GM12874 (cell line): ENCODE results near the gene FGF9.

Source experiments
- TF ChIP-seq, protein P1 (sequence below): IDR thresholded peaks from 2 replicates; pipeline ENCODE4 v1.5.1; 2011; ENCODE audit warnings: low read depth, mild to moderate bottlenecking, control low read depth, low read length, moderate library complexity; ENCODE audit not compliant: insufficient read depth

The FGF9 gene

DNA sequence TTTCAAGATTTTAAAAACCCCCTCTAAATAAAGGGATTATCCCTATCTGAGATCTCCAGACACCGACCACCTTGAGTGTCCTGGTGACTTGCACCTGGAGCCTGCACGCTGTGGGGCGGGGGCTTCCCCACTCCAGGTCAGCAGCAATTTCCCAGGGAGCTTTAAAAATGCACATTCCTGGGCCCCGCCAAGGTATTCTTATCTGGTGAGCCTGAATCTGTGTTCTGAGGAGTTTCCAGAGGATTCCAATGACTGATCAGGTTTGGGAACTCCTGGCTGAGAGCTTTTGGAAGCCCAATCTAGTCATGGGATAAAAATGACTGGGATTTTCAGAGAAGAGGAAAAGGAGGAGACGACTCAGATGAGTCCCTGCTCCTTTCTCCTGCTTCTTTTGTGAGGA lies 66.1 kb downstream of the FGF9 start:
- TF ChIP-seq, protein P1, sequence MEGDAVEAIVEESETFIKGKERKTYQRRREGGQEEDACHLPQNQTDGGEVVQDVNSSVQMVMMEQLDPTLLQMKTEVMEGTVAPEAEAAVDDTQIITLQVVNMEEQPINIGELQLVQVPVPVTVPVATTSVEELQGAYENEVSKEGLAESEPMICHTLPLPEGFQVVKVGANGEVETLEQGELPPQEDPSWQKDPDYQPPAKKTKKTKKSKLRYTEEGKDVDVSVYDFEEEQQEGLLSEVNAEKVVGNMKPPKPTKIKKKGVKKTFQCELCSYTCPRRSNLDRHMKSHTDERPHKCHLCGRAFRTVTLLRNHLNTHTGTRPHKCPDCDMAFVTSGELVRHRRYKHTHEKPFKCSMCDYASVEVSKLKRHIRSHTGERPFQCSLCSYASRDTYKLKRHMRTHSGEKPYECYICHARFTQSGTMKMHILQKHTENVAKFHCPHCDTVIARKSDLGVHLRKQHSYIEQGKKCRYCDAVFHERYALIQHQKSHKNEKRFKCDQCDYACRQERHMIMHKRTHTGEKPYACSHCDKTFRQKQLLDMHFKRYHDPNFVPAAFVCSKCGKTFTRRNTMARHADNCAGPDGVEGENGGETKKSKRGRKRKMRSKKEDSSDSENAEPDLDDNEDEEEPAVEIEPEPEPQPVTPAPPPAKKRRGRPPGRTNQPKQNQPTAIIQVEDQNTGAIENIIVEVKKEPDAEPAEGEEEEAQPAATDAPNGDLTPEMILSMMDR = no peak

DNA sequence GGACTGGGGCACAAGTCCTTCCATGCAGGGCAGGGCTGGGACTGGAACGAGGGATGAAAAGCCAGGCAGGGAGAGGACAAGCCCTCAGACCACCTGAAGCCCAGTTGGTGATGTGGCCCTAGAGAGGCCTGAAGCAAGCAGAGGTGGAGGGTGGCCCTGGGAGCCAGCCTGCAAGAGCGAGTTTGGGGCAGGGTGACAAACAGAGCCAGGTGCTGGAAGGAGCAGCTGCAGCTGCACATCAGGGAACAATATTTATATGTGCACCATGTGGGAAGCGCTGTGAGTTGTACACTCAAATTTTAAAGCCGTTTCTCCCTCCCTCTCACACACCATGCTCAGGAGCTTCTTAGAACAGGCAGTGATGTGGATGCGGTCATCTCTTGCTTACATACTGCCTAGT lies 67.8 kb downstream of the FGF9 start:
- TF ChIP-seq, protein P1 = no peak

DNA sequence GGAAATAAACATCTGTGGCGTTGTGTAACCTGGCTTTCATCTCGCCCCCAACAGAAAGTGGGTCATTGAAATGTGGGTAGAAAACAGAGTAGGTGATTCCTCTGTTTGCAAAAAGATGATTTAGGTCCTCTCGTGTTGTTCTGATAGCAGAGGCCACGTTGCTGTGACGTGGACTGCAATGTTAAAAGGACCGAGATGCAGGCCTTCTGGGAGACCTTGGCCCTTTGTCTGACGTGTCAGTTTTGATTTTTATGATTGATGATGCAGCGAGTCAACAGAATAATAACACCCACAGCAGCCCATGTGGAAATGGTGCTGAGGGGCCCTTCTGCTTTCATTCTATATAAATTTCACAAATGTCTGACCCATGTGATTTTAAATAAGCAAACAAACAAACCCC lies 68.9 kb downstream of the FGF9 start:
- TF ChIP-seq, protein P1 = no peak

DNA sequence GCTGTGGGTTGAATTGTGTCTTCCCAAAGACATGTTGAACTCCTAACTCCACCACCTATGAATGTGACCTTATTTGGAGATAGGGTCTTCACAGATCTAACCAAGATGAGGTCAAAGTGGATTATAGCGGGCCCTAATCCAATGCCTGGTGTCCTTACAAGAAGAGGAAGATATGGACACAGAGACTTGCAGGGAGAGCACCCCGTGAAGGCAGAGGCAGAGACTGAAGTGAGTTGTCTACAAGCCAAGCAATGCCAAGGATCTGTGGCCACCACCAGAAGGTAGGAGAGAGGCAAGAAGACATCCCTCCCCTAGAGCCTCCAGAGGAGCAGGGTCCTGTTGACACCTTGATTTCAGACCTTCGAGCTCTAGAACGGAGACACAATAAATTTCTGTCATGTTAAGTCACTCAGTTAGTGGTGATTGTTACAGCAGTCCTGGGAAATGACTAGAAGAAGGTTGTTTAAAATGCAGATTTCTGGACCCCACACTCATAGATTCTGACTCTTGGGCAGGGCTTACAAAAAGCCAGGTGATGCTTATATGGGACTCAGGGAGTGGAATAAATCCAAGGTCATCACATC lies 70.6 kb downstream of the FGF9 start:
- TF ChIP-seq, protein P1 = no peak

DNA sequence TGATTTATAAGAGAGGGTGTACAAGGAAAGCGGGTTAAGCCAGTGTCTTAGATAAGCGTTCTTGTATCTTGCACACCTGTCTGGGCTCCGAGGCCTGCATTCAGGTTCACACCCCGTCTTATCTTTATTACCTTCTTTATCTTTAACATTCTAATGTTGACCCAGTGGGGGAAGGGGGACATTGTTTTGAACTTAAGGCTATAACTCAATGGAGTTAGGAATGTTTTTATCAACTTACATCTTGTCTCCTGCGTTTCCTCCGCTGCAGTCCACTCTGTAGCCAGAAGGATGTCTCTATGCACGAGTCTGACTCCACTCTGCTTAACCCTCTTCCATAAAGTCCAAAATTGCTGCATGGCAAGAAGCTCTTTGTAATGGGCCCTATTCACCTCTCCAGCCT lies 71.2 kb downstream of the FGF9 start:
- TF ChIP-seq, protein P1 = no peak

DNA sequence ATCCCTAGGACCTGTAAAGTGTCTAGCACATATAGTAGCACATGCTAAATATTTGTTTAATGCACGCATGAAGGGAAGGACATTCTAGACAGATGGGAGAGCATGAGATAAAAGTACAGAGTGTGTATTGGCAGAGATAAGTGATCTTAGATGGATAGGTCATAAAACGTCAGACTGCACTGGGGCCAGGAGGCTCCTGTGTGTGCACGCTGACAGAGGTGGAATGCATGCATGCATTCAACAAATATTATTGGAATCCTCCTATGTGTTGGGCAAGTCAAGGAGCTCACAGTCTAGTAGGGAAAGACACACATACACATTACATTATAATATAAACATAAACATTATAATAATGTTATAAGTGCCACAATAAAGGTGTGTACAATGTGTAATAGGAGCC lies 73.3 kb downstream of the FGF9 start:
- TF ChIP-seq, protein P1 = no peak

DNA sequence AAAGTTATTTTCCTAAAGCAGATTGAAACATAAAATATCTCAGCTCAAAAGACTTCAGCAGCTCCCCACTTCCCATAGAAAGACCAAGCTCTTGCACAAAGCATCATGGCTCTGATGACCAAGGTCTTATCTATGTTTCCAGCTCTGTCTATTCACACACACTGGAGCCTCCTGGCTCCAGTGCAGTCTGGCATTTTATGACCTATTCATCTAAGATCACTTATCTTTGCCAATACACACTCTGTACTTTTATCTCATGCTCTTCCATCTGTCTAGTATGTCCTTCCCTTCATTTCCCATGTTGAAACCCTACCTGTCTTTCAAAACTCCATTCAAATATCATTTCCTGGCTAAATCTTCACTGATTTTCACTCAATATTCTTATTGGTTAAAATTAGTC lies 74.4 kb downstream of the FGF9 start:
- TF ChIP-seq, protein P1 = no peak

DNA sequence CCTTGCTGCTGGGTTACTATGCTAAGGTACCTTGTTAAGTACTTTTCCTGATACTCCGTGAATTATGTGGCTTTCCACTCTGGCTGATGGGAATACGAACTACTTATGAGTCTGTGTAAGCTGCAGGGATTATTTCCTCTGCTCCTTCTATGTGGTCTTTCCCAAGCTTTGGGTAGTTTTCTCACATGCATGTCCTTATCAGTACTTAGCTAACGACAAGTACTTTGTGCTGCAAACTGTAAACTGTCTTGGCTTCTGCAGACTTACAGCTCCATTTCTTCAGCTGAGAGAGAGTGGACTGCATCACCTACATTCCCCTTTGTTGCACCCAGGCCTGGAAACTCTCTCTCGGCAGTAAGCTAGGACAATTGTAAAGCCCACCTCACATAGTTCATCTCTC lies 76.6 kb downstream of the FGF9 start:
- TF ChIP-seq, protein P1 = no peak
